ENCODE measurements around the gene BLOC1S4. TPM values are rescaled to one million over a fixed set of nuclear protein-coding genes. Genes with fewer than 3 reads are reported as not detected.
"Not testable (repeated sequence)": the region's sequence is repeated elsewhere in the genome, so short reads cannot be mapped to it uniquely, and the experiment has no call there.

BLOC1S4 gene
- total RNA-seq, 2 experiments from 2014 or later: 17.0 to 19.7 TPM

DNA sequence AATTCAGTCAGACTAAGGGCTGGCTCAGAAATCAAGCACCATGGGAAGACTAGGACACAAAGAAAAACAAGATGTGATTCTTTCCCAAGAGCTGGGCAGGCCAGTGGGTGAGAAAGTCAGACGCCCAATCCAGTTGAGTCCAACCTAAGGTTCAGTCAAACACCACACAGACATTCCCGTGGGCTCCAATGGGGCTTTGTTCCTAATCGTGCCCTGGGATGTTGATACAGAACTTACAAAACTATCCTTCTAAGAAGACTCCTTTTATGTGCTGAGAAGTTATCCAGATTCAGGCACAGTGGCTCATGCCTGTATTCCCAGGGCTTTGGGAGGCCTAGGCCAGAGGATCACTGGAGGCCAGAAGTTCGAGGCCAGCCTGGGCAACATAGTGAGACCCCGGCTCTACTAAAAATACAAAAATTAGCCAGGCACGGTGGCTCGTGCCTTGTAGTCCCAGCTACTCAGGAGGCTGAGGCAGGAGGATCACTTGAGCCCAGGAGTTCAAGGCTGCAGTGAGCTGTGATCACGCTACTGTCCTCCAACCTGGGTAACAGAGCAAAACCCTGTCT, 3.7 kb downstream of the BLOC1S4 start:
- DNase-seq: no peak
- H3K27ac Mint-ChIP-seq: no peak overlapping the region
- peaks cover 3% of the 10 kb centered on the region for H3K27me3 Mint-ChIP-seq
- POLR2A ChIA-PET: no interaction called here
- no peak overlapping the region for H3K4me3 Mint-ChIP-seq
- H3K9me3 Mint-ChIP-seq: no peaks in the 10 kb centered on the region
- CTCF ChIA-PET: interaction anchor here (0.6 to 9.9 kb wide), 23 partner anchors 10 to 362 kb away, joined by 3 to 252 read pairs (median 4); partner anchors contain the start of genes GRPEL1 and MRFAP1L1
- peaks cover 26% of the 10 kb centered on the region for H3K4me1 Mint-ChIP-seq (ENCODE audit: low read depth)
- H3K36me3 Mint-ChIP-seq: peaks cover 9% of the 10 kb centered on the region
- intact Hi-C loops (cut with micrococcal nuclease): loop anchor here (1.0 to 5.0 kb wide), 3 partner anchors 155 to 351 kb away; no protein-coding TSS in a partner anchor

DNA sequence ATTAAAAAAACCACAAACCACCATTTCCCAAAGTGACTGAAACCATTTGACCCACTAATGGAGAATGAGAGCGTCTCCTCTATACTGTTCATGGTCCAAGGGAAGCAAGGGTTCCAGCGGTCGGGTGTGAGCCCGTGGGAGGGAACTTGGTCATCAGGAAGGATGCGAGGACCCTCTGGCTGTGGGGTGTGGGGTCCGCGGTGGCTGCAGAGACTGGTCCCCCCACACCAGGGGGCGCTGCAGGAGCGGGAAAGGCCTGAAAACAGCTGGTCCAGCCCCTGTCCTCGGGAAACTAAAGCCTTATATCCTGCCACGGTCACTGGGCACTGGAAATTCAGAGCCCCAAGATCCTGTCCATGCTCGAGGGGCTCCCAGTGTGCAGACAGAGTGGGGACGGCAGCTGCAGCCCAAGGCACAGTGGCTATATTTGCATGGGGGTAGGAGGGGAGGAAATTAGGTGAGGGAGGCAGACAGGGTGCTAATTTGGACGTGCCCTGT, 4.3 kb downstream of the BLOC1S4 start:
- H3K4me3 Mint-ChIP-seq: no peak overlapping the region

DNA sequence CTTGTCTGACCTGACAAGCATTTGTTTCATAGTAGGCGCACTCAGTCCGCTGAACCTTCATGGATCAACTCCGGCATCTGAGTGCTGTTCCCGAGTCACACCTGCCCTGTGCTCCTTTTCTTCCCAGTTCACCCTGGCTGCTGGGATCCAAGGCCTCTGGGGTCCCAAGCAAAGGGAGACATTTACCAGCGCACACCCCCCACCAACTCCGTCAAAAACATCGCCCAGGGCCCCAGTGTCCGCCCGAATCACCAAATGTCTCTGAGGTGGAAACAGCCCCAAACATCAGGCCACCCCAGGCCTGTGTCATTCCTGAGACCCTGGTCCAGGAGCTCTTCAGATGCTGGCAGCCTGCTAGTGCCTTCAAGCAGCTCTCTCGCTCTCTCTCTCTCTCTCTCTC, 5.1 kb downstream of the BLOC1S4 start:
- ChIA-PET CTCF (interaction anchor here (1.1 to 9.9 kb wide), 11 partner anchors 10 to 349 kb away, joined by 3 to 252 read pairs (median 4); partner anchors contain the start of genes GRPEL1 and MRFAP1L1), POLR2A (interaction anchor here (1.1 kb wide), 1 partner anchor 152 kb away, joined by 3 read pairs; no protein-coding TSS in a partner anchor)
- intact Hi-C loops (cut with micrococcal nuclease): no loop called here
- Mint-ChIP-seq H3K36me3 (peaks cover 6% of the 10 kb centered on the region), H3K27me3 (no peaks in the 10 kb centered on the region), H3K4me1 (ENCODE audit: low read depth) (peaks cover 18% of the 10 kb centered on the region), H3K4me3 (no peak overlapping the region), H3K27ac (no peak overlapping the region), H3K9me3 (no peaks in the 10 kb centered on the region)
- no peak for DNase-seq

More for the DNA sequence above, 4.3 kb downstream of the BLOC1S4 start:
- Mint-ChIP-seq H3K27me3 (peaks cover 3% of the 10 kb centered on the region), H3K4me1 (ENCODE audit: low read depth) (peaks cover 26% of the 10 kb centered on the region), H3K9me3 (no peaks in the 10 kb centered on the region), H3K27ac (no peak overlapping the region), H3K36me3 (peaks cover 9% of the 10 kb centered on the region)
- intact Hi-C loops (cut with micrococcal nuclease): loop anchor here (1.0 kb wide), 2 partner anchors 154 to 350 kb away; no protein-coding TSS in a partner anchor
- peak; percentile 86 for DNase-seq
- POLR2A ChIA-PET: interaction anchor here (1.1 kb wide), 1 partner anchor 153 kb away, joined by 3 read pairs; no protein-coding TSS in a partner anchor
- CTCF ChIA-PET: interaction anchor here (0.6 to 9.9 kb wide), 35 partner anchors 10 to 384 kb away, joined by 3 to 252 read pairs (median 3); partner anchors contain the start of genes GRPEL1 and MRFAP1L1

DNA sequence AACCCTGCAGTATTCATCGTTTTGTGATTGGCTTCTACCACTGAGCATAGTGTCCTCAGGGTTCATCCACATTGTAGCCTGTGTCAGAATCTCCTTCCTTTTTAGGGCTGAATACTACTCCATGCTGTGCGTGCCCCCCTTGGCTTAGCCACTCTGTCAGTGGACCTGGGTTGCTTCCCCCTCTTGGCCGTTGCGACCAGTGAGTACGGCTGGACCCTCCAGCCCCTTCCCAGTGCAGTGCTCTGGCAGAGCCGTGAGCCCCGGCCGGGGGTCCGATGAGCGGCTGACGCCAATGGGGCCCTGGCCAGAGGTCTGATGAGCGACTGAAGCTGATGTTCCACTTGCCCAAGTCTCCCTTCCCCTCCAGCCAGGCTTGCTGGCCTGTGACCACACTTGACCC, 6.9 kb downstream of the BLOC1S4 start:
- CTCF ChIA-PET: interaction anchor here (9.9 kb wide), 1 partner anchor 152 kb away, joined by 252 read pairs; no protein-coding TSS in a partner anchor
- Mint-ChIP-seq H3K27me3 (no peaks in the 10 kb centered on the region), H3K4me3 (no peak overlapping the region), H3K27ac (no peak overlapping the region), H3K4me1 (ENCODE audit: low read depth) (peaks cover 18% of the 10 kb centered on the region), H3K9me3 (no peaks in the 10 kb centered on the region), H3K36me3 (peaks cover 3% of the 10 kb centered on the region)
- no peak for DNase-seq
- intact Hi-C loops (cut with micrococcal nuclease): no loop called here
- POLR2A ChIA-PET: no interaction called here

DNA sequence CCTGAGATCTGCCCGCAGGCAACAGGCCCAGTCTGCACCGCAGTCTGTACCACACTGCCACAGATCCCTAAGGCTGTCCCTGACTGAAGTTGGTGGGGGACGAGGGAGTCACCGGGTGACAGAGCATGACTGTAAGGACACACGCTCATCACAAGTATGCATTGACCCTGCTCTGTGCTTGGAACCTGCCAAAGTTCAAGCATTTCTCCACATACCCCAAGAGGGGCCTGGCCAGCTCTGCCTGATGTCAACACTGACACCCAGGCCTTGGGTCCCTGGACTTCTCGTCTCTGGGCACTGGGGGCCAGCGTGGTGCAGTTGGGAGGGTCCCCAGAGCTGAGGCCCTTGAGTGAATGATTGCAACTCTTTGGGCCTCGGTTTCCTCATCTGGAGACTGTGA, 7.9 kb downstream of the BLOC1S4 start:
- Mint-ChIP-seq H3K36me3 (no peaks in the 10 kb centered on the region), H3K4me3 (no peak overlapping the region), H3K27me3 (no peaks in the 10 kb centered on the region), H3K4me1 (ENCODE audit: low read depth) (peaks cover 14% of the 10 kb centered on the region), H3K9me3 (no peaks in the 10 kb centered on the region), H3K27ac (no peak overlapping the region)
- no peak for DNase-seq
- intact Hi-C loops (cut with micrococcal nuclease): no loop called here
- CTCF ChIA-PET: interaction anchor here (9.9 kb wide), 1 partner anchor 152 kb away, joined by 252 read pairs; no protein-coding TSS in a partner anchor
- POLR2A ChIA-PET: no interaction called here

DNA sequence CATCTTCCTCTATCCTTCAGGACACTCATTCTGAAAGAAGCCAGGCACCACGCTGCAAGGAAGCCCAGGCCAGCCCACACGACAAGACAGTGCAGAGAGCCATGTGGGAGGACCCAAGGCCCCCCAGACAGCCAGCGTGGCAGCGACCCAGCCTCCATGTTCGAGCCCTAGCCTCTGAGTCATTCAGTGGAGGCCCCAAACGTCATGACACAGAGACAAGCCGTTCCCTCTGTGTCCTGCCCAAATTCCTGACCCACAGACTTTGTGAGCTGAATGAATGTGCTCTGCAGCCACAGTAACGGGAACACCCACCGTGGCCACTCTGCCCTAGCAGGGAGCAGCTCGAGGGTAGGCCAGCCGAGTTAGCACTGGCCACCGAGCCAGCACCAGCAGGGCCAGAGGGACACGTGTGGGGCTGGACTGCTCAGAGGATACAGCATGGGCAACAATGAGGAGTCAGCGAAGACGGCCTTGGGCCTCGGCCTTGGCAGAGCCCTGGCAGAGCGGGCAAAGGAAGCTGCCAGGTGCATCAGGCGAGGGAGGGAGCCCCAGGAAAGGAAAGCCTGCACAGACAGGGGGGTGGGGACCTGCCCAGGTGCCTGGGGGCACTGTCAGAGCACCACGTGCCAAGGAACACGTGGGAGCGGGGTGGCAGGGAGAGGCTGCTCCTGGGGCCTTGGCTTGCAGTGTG, 8.6 kb downstream of the BLOC1S4 start:
- H3K27ac Mint-ChIP-seq: no peak overlapping the region

DNA sequence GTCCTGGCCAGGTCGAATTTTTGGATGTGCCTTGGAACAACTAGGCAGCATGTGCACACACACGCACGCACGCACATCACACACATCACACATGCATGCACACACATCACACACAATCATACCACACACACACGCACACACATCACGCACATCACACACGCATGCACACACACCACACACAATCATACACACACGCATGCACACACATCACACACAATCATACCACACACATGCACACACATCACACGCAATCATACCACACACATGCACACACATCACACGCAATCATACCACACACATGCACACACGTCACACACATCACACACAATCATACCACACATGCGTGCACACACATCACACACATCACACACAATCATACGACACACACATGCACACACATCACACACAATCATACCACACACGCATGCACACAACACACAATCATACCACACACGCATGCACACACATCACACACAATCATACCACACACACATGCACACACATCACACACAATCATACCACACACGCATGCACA, 9.5 kb downstream of the BLOC1S4 start:
- intact Hi-C loops (cut with micrococcal nuclease); H3K27me3 Mint-ChIP-seq; H3K27ac Mint-ChIP-seq; H3K4me3 Mint-ChIP-seq; DNase-seq; H3K9me3 Mint-ChIP-seq; H3K36me3 Mint-ChIP-seq; POLR2A ChIA-PET; H3K4me1 Mint-ChIP-seq (ENCODE audit: low read depth): not testable (repeated sequence)
- CTCF ChIA-PET: interaction anchor here (9.9 kb wide), 1 partner anchor 150 kb away, joined by 252 read pairs; no protein-coding TSS in a partner anchor

More for the DNA sequence above, 8.6 kb downstream of the BLOC1S4 start:
- no peak overlapping the region for H3K4me3 Mint-ChIP-seq
- no peaks in the 10 kb centered on the region for H3K9me3 Mint-ChIP-seq
- no peaks in the 10 kb centered on the region for H3K36me3 Mint-ChIP-seq
- ChIA-PET CTCF (interaction anchor here (9.9 kb wide), 1 partner anchor 151 kb away, joined by 252 read pairs; no protein-coding TSS in a partner anchor), POLR2A (no interaction called here)
- no peak for DNase-seq
- H3K4me1 Mint-ChIP-seq (ENCODE audit: low read depth): peaks cover 11% of the 10 kb centered on the region
- intact Hi-C loops (cut with micrococcal nuclease): no loop called here
- no peaks in the 10 kb centered on the region for H3K27me3 Mint-ChIP-seq

DNA sequence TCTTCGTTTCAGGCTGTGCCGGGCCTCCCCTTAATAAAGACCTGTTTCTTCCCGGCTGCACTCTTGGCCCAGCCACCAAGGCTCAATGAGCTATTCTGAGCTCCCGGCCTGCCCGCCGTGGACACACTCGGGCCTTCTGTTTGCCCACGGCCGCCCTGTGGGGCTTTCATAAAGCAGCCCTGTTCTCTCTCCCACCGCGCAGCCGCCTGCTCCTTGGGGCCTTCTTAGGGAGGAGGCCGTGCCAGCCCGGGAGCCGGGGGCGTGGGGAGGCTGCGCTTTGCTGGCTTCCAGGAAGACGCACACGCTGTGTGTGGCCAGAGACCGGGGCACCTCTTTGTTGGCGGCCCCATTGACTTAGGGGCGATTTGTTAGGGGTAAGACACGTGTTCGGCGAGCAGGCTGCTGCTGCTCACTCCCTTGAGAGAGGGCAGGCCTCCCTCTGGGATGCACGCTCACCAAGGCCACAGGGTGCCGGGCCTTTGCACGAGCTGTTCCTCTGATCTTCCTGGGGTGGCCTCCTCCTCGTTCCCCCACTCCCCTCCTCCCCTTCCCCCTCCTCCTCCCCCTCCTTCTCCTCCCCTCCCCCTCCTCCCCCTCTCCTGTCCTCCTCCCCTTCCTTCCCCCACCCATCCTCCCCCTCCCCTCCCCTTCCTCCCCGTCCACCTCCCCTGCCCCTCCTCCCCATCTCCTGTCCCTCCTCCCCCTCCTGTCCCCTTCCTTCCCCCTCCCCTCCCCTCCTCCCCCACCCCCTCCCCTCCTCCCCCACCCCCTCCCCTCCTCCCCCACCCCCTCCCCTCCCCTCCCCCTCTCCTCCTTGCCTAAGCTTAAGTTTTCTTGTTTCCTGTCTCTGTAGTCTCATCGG, 11.3 kb downstream of the BLOC1S4 start:
- Mint-ChIP-seq H3K27me3 (no peaks in the 10 kb centered on the region), H3K4me3 (no peak overlapping the region), H3K27ac (no peak overlapping the region), H3K9me3 (no peaks in the 10 kb centered on the region), H3K36me3 (no peaks in the 10 kb centered on the region), H3K4me1 (ENCODE audit: low read depth) (peaks cover 5% of the 10 kb centered on the region)
- ChIA-PET CTCF (interaction anchor here (1.2 kb wide), 1 partner anchor 147 kb away, joined by 7 read pairs; no protein-coding TSS in a partner anchor), POLR2A (interaction anchor here (0.8 kb wide), 1 partner anchor 147 kb away, joined by 3 read pairs; no protein-coding TSS in a partner anchor)
- DNase-seq: no peak
- intact Hi-C loops (cut with micrococcal nuclease): no loop called here

DNA sequence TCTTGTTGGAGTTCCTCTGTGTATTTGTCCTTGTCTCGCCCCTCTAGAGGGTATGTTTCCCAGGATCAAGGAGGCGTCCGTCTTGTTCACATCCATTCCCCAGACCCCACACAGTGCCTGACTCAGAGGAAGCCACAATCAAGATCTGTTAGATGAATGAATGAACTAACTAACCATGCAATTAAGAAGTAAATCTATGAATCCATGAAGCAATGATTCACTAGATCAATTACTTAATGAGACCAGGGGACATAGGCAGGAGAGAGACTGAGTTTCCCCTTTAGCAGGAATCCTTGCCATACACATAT, 11.9 kb downstream of the BLOC1S4 start:
- no peak overlapping the region for H3K4me3 Mint-ChIP-seq
- no peaks in the 10 kb centered on the region for H3K27me3 Mint-ChIP-seq
- ChIA-PET POLR2A (no interaction called here), CTCF (no interaction called here)
- H3K4me1 Mint-ChIP-seq (ENCODE audit: low read depth): peaks cover 5% of the 10 kb centered on the region
- no peaks in the 10 kb centered on the region for H3K36me3 Mint-ChIP-seq
- intact Hi-C loops (cut with micrococcal nuclease): no loop called here
- H3K27ac Mint-ChIP-seq: no peak overlapping the region
- no peaks in the 10 kb centered on the region for H3K9me3 Mint-ChIP-seq
- no peak for DNase-seq

DNA sequence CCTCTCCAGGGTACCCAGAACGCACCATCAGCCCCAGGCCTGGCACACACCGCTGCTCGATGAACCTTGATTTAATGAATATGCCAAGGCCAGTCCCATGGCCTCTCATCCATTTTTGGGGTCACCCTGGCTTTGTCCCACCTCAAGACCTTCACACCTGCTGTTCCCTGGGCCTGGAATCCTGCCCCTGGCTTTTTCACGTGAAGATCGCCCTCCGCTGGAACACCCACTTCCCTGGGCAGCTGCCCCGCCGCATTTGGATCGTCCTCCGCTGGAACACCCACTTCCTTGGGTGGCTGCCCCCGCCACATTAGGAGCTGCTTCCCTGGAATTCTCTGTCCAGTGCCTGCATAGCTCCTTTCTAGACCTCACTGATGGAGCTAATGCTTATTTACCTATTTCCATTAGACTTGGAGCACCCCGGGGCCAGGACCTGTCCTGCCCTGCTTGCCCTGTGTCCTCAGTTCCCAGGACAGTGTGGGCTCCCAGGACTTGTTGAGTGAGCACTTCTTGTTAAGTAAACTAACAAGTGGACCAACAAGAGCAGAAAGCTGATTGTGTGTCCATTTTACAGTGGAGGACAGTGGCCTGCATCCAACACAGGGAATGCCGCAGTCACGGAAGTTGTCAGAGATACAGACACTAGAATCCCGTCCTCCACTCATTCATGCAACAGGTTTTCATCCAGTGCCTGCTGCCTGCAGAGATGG, 12.5 kb downstream of the BLOC1S4 start:
- POLR2A ChIA-PET: no interaction called here
- no peak overlapping the region for H3K4me3 Mint-ChIP-seq
- no peaks in the 10 kb centered on the region for H3K9me3 Mint-ChIP-seq
- no peaks in the 10 kb centered on the region for H3K27me3 Mint-ChIP-seq
- DNase-seq: no peak
- CTCF ChIA-PET: no interaction called here
- peaks cover 5% of the 10 kb centered on the region for H3K4me1 Mint-ChIP-seq (ENCODE audit: low read depth)
- intact Hi-C loops (cut with micrococcal nuclease): no loop called here
- H3K36me3 Mint-ChIP-seq: no peaks in the 10 kb centered on the region
- H3K27ac Mint-ChIP-seq: no peak overlapping the region

DNA sequence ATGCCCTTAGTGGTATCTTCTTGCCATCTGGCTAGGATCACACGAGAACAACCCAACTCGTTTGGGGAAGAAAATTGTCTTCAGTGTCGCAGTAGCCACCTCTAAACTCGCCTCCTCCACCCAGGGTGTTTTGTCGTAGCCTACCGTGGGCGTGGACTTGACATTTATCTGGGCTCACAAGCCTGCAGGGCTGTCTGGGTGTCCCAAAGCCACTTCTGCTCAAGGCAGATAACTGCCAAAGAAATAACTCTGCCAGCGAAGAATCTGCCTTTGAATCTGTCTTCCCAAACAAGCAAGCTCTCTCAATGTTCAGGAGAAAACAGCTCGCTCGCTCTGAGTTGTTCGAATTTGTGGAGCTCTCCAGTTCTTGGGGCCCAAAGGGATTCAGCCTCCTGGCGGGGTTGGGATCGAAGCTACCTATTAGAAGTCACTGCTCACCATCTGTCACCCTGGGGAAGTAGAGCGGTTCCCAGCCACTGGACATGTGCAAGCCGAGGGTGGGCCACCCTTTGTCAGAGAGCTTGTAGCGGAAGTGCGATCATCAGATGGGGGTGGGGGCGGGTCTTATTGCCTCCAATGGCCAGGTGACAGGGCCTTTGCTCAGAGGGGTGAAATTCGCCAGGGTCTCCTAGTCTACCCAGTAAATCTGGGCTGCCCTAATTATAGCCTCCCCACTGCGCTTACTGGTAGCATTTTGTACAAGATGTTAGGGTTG, 14.8 kb downstream of the BLOC1S4 start:
- Mint-ChIP-seq H3K4me1 (ENCODE audit: low read depth) (peaks cover 5% of the 10 kb centered on the region), H3K4me3 (no peak overlapping the region), H3K27ac (no peak overlapping the region), H3K9me3 (no peaks in the 10 kb centered on the region), H3K36me3 (no peaks in the 10 kb centered on the region), H3K27me3 (no peaks in the 10 kb centered on the region)
- CTCF ChIA-PET: interaction anchor here (0.6 to 1.5 kb wide), 2 partner anchors 10 to 25 kb away, joined by 3 to 5 read pairs; no protein-coding TSS in a partner anchor
- intact Hi-C loops (cut with micrococcal nuclease): no loop called here
- DNase-seq: no peak
- POLR2A ChIA-PET: no interaction called here

All from activated CD4-positive, alpha-beta memory T cell treated with anti-CD3 and anti-CD28 coated beads for 36 hours (primary cell).